Stimulated activated CD8-positive, alpha-beta memory T cell treated with anti-CD3 and anti-CD28 coated beads, Interleukin-4, amount 100 ng/mL, for 1 hour (primary cell): ENCODE data around the gene TUFT1.

Source experiments
- DNase-seq, 2 donors: peaks; one replicate each; pipeline ENCODE4 v3.0.0-alpha.2; 2020; ENCODE audit warnings: low read depth in 2 of 2, low spot score in 1 of 2

TUFT1 gene

DNA sequence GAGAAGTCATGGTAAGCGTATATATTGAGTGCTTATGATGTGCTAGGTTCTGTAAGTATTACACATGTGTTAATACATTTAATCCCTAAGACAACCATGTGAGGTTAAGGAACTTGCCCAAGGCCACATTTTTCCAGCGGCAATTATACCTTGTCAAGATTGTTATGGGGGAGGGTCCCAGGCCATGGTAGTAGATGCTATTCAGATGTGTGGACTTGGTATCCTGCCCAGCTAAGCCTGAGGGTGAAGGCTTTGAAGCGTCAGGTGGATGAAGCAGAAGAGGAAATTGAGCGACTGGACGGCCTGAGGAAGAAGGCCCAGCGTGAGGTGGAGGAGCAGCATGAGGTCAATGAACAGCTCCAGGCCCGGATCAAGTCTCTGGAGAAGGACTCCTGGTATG lies 3.6 kb upstream of the TUFT1 start:
- no peak for DNase-seq

- DNase-seq, result no peak
Observed at GRCh38 chr1:151537112-151537511, 3.0 kb upstream of the TUFT1 start.

- DNase-seq, result no peak
Observed at GRCh38 chr1:151539321-151540020, 638 bp upstream of the TUFT1 start.

- DNase-seq, result no peak
Observed at GRCh38 chr1:151540982-151541377, 871 bp downstream of the TUFT1 start.

DNA sequence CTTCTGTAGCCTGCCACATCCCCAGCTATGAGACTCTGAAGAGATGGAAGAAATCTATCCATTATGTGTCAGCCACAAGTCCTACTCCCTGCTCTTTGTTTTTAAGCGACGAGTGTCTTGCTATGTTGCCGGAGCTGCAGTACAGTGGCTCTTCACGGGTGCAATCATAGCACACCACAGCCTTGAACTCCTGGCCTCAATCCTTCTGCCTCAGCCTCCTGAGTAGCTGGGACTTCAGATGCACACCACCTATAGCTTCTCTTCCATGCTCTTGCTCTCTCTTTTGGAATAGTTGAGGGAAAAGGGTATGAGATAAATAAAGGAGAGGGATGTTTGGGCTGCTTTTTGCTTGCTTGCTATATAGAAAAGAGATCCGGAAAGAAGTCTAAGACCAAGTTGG lies 1.6 kb downstream of the TUFT1 start:
- no peak for DNase-seq

- no peak for DNase-seq
Observed at GRCh38 chr1:151542710-151543129, 2.6 kb downstream of the TUFT1 start.

DNA sequence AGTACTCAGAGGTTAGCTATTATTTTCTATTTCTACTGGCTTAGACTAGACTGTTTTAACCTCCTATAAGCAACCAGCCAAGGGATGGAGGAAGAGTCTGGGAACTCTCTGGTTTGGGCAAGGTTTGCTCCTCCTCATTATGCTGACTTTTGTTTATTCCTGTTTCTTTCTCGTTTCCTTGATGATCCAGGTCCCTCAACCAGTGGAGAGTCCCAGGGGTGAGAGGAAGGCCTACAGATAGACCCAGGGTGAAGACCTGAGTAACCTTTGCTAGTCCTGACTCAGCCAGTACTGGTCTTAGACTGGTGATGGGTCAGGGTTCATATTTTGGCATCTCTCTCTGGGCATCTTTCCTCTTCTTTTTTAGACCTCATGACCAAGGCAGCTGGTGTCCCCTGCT lies 5.4 kb downstream of the TUFT1 start:
- DNase-seq, result no peak

- DNase-seq, result no peak
Observed at GRCh38 chr1:151546011-151546925, 6.2 kb downstream of the TUFT1 start.

- DNase-seq, result no peak
Observed at GRCh38 chr1:151547119-151547899, 7.2 kb downstream of the TUFT1 start.

- no peak for DNase-seq
Observed at GRCh38 chr1:151547900-151548230, 7.8 kb downstream of the TUFT1 start.

DNA sequence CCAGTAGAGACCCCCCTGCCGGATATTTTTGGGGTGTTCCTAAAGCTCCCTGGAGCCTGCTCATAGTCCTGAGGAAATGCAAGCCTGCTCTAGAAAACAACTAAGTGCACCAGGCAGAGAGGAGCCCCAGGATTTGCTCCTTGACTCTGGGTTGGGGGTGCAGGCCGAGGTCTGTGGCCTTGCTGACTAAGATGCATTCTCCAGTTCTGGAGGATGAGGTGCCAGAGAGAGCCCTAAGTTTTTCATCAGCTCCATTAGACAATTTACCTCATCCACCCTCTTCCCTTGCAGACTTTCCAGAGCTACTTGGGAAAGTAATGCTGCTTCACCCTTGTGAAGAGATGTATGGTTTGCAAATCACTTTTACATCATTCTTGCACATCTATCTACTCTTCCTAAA lies 9.1 kb downstream of the TUFT1 start:
- no peak for DNase-seq

- DNase-seq, result no peak
Observed at GRCh38 chr1:151553659-151554058, 13.6 kb downstream of the TUFT1 start.

DNA sequence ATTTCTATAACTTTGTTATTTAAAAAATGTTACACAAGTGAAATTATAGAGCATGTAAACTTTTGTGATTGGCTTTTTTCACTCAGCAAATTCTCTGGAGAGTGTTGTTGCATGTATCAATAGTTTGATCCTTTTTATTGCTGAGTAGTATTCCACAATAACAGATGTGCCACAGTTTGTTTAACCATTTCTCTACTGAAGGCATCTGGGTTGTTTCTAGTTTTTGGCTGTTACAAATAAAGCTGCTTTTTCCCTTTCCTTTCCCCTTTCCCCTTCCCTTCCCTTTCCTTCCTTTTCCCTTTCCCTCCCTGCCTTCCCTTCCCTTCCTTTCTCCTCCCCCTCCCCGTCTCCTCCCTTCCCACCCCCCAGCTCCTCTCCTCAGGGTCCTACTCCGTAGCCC lies 15.9 kb downstream of the TUFT1 start:
- DNase-seq, result no peak

DNA sequence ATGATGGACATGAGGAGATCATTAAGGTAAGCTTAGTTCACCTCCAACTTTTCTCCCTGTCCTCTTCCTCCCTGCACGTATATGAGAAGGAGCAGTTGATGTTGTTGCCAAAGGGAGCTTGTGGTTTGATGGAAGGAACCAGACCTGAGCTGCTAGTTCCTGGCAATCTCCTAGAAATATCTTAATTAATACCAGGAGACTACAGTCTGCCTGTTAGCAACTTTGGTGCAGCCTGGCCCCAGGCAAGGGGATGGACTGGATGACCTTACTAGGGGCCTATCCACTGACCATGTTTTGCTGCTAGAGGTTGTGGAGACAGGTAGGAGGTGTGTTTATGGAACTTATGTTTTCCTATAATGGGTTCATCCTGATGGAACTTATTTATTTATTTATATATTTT lies 22.6 kb downstream of the TUFT1 start:
- no peak for DNase-seq

- no peak for DNase-seq
Observed at GRCh38 chr1:151563376-151563775, 23.3 kb downstream of the TUFT1 start.

GRCh38 chr1:151565502-151566189 lies 25.5 kb downstream of the TUFT1 start:
- no peak for DNase-seq

DNA sequence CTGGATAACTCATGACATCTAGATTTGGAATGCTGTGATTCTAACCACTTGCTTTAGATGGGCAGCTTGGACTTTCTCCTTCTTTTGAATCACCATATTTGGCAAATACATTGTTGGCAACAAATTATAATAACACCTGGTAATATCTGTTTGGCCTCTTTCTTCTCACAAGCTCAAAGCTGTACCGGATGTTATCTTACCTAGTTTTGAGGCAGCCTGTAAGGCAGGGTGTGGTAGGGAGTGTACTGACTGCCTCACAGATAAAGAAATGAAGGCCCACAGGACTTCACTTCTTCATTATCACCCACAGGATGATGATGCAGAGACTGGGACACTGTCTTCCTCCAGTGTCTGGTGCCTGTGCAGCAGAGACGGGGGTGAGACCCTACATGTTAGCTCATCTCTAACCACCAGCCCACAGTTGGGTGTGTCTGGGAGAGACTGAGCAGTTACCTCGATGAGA lies 28.5 kb downstream of the TUFT1 start:
- DNase-seq, result no peak

- DNase-seq, result no peak
Observed at GRCh38 chr1:151570819-151571218, 30.7 kb downstream of the TUFT1 start.

GRCh38 chr1:151574575-151575529 lies 34.7 kb downstream of the TUFT1 start:
- DNase-seq, result no peak

DNA sequence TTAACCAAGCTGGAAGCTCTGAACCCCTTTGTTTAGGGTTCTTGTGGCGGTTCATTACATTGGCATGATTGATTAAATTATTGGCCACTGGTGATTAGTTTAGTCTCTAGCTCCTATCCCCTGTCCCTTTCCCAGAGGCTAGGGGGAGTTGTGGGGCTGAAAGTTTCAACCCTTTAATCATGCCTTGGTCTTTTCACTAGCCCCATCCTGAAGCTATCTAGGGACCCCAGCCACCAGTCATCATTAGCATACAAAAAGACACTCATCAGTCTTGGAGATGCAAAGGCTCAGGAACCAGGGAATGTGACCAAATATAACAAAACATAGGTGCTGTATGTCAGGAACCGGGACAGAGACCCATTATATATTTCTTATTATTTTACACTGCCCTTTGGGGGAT lies 37.1 kb downstream of the TUFT1 start:
- no peak for DNase-seq
